ENCODE data around the gene PRMT1. TPM values are rescaled to one million over a fixed set of nuclear protein-coding genes. Genes with fewer than 3 reads are reported as not detected.

PRMT1 gene
- total RNA-seq, 1 experiment from 2014 or later: 527 TPM

DNA sequence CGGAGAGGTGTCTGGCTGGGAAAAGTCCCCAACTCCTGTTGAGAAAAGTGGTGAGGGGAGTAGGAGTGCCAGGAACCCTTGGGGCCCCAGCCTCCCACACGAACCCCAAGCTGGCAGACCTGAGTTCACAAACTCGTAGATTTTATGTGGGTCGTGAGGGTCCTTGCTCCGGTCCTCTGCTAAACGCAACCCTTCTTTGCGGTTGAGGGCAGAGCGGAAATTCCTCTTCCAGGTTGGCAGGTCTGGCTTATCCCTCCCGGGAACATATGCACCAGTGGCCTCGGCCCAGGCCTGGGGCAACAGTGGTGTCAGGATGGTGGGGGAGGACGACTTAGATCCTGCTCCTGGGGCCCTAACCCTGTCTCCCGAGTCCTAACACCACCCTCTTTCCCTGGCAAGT is 13.8 kb upstream of the PRMT1 start (continued):
- TF ChIP-seq, protein P1, sequence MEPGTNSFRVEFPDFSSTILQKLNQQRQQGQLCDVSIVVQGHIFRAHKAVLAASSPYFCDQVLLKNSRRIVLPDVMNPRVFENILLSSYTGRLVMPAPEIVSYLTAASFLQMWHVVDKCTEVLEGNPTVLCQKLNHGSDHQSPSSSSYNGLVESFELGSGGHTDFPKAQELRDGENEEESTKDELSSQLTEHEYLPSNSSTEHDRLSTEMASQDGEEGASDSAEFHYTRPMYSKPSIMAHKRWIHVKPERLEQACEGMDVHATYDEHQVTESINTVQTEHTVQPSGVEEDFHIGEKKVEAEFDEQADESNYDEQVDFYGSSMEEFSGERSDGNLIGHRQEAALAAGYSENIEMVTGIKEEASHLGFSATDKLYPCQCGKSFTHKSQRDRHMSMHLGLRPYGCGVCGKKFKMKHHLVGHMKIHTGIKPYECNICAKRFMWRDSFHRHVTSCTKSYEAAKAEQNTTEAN (CRISPR knock-in tag; IDR thresholded peaks at IDR 0.05): no peak
- TF ChIP-seq ZNF121 (CRISPR knock-in tag; IDR thresholded peaks at IDR 0.05) (no peak), TEAD4 (CRISPR knock-in tag; IDR thresholded peaks at IDR 0.05) (no peak), ZNF396 (CRISPR knock-in tag; IDR thresholded peaks at IDR 0.05; ENCODE audit: borderline replicate concordance) (no peak)
- TF ChIP-seq, protein P2, sequence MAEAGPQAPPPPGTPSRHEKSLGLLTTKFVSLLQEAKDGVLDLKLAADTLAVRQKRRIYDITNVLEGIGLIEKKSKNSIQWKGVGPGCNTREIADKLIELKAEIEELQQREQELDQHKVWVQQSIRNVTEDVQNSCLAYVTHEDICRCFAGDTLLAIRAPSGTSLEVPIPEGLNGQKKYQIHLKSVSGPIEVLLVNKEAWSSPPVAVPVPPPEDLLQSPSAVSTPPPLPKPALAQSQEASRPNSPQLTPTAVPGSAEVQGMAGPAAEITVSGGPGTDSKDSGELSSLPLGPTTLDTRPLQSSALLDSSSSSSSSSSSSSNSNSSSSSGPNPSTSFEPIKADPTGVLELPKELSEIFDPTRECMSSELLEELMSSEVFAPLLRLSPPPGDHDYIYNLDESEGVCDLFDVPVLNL (CRISPR knock-in tag; IDR thresholded peaks at IDR 0.05; ENCODE audit: borderline replicate concordance, low read depth): no peak
- TF ChIP-seq, protein P3, sequence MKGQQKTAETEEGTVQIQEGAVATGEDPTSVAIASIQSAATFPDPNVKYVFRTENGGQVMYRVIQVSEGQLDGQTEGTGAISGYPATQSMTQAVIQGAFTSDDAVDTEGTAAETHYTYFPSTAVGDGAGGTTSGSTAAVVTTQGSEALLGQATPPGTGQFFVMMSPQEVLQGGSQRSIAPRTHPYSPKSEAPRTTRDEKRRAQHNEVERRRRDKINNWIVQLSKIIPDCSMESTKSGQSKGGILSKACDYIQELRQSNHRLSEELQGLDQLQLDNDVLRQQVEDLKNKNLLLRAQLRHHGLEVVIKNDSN (CRISPR knock-in tag; IDR thresholded peaks at IDR 0.05): no peak

DNA sequence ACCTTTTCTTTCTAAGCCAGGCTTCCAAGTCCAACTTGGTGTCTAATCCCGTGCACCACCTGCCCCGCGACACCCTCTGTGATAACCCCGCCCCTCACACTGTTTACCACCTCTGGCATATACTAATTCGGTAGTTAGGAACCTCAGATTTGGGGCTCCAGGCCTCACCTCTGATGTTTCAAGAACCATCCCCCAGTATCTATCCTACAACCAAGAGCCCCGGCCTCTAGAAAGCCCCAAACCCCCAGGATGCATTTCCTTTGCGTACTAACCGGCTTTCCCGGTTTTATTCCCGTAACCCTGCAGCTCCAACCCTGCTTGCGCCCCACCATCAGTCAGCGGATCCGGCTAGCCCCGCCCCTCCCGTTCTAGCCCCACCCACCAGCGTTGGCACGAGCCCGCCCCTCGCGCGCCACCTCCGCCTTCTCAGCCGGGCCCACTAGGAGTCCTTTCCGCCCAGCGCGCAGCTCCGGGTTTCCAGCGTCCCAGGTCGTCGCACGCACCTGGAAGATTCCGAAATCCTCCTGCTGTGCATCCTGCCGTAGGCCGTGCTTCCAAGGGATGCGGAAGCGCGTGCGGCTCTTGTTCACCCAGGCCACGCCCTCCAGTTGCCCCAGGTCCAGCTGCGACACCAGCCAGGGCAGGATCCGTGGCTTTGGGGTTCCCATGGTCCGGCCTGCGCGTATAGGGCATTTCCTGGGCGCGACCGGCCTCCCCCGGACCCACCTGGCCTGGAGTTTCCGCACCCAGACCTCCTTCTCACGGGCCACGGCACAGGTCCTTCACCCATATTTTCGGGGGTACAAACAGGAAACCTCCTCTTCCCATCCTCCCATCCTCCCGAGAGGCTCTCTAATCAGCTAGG is 12.7 kb upstream of the PRMT1 start:
- H3K4me3 Mint-ChIP-seq: peak overlapping the region; percentile 98
- H3K4me1 Mint-ChIP-seq: peaks cover 12% of the 10 kb centered on the region
- peaks cover 45% of the 10 kb centered on the region for H3K36me3 Mint-ChIP-seq
- peak overlapping the region; percentile 98 for H3K27ac Mint-ChIP-seq
- H3K9me3 Mint-ChIP-seq: peaks cover 7% of the 10 kb centered on the region
- CTCF ChIA-PET: interaction anchor here (0.6 to 3.6 kb wide), 17 partner anchors 10 to 302 kb away, joined by 3 to 35 read pairs (median 4); partner anchors contain the start of genes PRMT1, RRAS, SCAF1 and TEAD2
- H3K27me3 Mint-ChIP-seq (ENCODE audit: low read depth): no peaks in the 10 kb centered on the region; the same call in 1 of the 2 replicates
- DNase-seq (ENCODE audit: low spot score) (peak; percentile 95), ATAC-seq (peak; percentile 71)
- POLR2A ChIA-PET: interaction anchor here (0.8 to 2.7 kb wide), 7 partner anchors 12 to 106 kb away, joined by 4 to 29 read pairs (median 6); partner anchors contain the start of genes PRMT1, RRAS and SCAF1
- TF ChIP-seq ZBTB21 (CRISPR knock-in tag; IDR thresholded peaks at IDR 0.05; ENCODE audit: borderline replicate concordance): no peak
- no peak for TF ChIP-seq NR2C2 (CRISPR knock-in tag; IDR thresholded peaks at IDR 0.05)
- TF ChIP-seq, protein P4, sequence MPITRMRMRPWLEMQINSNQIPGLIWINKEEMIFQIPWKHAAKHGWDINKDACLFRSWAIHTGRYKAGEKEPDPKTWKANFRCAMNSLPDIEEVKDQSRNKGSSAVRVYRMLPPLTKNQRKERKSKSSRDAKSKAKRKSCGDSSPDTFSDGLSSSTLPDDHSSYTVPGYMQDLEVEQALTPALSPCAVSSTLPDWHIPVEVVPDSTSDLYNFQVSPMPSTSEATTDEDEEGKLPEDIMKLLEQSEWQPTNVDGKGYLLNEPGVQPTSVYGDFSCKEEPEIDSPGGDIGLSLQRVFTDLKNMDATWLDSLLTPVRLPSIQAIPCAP (CRISPR knock-in tag; IDR thresholded peaks at IDR 0.05): 0 out of 2 replicates have a peak, but pooled peaks have one; percentile 76
- TF ChIP-seq GRHL2 (CRISPR knock-in tag; IDR thresholded peaks at IDR 0.05; ENCODE audit: insufficient replicate concordance, severe bottlenecking): no peak
- TF ChIP-seq, protein P5, sequence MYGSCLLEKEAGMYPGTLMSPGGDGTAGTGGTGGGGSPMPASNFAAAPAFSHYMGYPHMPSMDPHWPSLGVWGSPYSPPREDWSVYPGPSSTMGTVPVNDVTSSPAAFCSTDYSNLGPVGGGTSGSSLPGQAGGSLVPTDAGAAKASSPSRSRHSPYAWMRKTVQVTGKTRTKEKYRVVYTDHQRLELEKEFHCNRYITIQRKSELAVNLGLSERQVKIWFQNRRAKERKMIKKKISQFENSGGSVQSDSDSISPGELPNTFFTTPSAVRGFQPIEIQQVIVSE (CRISPR knock-in tag; IDR thresholded peaks at IDR 0.05; ENCODE audit: borderline replicate concordance): no peak
- TF ChIP-seq ZNF138 (CRISPR knock-in tag; conservative IDR thresholded peaks at IDR 0.05): no peak
- peak; percentile 62; the same call in 1 of the 2 replicates for TF ChIP-seq FOXK1 (CRISPR knock-in tag; IDR thresholded peaks at IDR 0.05)
- TF ChIP-seq CBFB (CRISPR knock-in tag; IDR thresholded peaks at IDR 0.05; ENCODE audit: low read depth): no peak
- TF ChIP-seq OVOL2 (CRISPR knock-in tag; IDR thresholded peaks at IDR 0.05; ENCODE audit: borderline replicate concordance): no peak
- TF ChIP-seq GABPB1 (CRISPR knock-in tag; IDR thresholded peaks at IDR 0.05): peak; percentile 37; the same call in 1 of the 2 replicates
- 0 out of 2 replicates have a peak, but pooled peaks have one; percentile 40 for TF ChIP-seq ZNF416 (CRISPR knock-in tag; IDR thresholded peaks at IDR 0.05)
- TF ChIP-seq, protein P6, sequence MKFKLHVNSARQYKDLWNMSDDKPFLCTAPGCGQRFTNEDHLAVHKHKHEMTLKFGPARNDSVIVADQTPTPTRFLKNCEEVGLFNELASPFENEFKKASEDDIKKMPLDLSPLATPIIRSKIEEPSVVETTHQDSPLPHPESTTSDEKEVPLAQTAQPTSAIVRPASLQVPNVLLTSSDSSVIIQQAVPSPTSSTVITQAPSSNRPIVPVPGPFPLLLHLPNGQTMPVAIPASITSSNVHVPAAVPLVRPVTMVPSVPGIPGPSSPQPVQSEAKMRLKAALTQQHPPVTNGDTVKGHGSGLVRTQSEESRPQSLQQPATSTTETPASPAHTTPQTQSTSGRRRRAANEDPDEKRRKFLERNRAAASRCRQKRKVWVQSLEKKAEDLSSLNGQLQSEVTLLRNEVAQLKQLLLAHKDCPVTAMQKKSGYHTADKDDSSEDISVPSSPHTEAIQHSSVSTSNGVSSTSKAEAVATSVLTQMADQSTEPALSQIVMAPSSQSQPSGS (CRISPR knock-in tag; IDR thresholded peaks at IDR 0.05; ENCODE audit: borderline replicate concordance, low read depth): no peak
- no peak for TF ChIP-seq KAT7 (CRISPR knock-in tag; IDR thresholded peaks at IDR 0.05; ENCODE audit: borderline replicate concordance)
- peak; percentile 46; the same call in 1 of the 2 replicates for TF ChIP-seq MYBL2 (CRISPR knock-in tag; IDR thresholded peaks at IDR 0.05)
- peak; percentile 87 for TF ChIP-seq SP1 (CRISPR knock-in tag; conservative IDR thresholded peaks at IDR 0.05)
- TF ChIP-seq, protein P7, sequence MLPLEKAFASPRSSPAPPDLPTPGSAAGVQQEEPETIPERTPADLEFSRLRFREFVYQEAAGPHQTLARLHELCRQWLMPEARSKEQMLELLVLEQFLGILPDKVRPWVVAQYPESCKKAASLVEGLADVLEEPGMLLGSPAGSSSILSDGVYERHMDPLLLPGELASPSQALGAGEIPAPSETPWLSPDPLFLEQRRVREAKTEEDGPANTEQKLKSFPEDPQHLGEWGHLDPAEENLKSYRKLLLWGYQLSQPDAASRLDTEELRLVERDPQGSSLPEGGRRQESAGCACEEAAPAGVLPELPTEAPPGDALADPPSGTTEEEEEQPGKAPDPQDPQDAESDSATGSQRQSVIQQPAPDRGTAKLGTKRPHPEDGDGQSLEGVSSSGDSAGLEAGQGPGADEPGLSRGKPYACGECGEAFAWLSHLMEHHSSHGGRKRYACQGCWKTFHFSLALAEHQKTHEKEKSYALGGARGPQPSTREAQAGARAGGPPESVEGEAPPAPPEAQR (CRISPR knock-in tag; IDR thresholded peaks at IDR 0.05): no peak
- TF ChIP-seq, protein P8, sequence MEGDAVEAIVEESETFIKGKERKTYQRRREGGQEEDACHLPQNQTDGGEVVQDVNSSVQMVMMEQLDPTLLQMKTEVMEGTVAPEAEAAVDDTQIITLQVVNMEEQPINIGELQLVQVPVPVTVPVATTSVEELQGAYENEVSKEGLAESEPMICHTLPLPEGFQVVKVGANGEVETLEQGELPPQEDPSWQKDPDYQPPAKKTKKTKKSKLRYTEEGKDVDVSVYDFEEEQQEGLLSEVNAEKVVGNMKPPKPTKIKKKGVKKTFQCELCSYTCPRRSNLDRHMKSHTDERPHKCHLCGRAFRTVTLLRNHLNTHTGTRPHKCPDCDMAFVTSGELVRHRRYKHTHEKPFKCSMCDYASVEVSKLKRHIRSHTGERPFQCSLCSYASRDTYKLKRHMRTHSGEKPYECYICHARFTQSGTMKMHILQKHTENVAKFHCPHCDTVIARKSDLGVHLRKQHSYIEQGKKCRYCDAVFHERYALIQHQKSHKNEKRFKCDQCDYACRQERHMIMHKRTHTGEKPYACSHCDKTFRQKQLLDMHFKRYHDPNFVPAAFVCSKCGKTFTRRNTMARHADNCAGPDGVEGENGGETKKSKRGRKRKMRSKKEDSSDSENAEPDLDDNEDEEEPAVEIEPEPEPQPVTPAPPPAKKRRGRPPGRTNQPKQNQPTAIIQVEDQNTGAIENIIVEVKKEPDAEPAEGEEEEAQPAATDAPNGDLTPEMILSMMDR (IDR thresholded peaks at IDR 0.05): no peak
- TF ChIP-seq RORB (CRISPR knock-in tag; IDR thresholded peaks at IDR 0.05): no peak
- TF ChIP-seq ZNF219 (CRISPR knock-in tag; IDR thresholded peaks at IDR 0.05; ENCODE audit: borderline replicate concordance): no peak
- no peak for TF ChIP-seq RELA (CRISPR knock-in tag; IDR thresholded peaks at IDR 0.05; ENCODE audit: borderline replicate concordance)
- no peak for TF ChIP-seq ZNF396 (CRISPR knock-in tag; IDR thresholded peaks at IDR 0.05; ENCODE audit: borderline replicate concordance)

All from WTC11 (cell line).